COLO668 (cell line): ENCODE results near the gene PRDX1.
"Not testable (repeated sequence)": the region's sequence is repeated elsewhere in the genome, so short reads cannot be mapped to it uniquely, and the experiment has no call there.

Source experiments
- DNase-seq: peaks from one replicate; lab custom pipeline; 2025; ENCODE audit not compliant: unreplicated experiment; lab: John Stamatoyannopoulos, UW

Gene PRDX1

GRCh38 chr1:45467353-45467752 lies 54.3 kb downstream of the PRDX1 start:
- DNase-seq: not testable (repeated sequence)

GRCh38 chr1:45465277-45465676 lies 56.4 kb downstream of the PRDX1 start:
- no peak for DNase-seq
